H1 (cell line): ENCODE results near the gene SH2D4B. TPM values are rescaled to one million over a fixed set of nuclear protein-coding genes. Genes with fewer than 3 reads are reported as not detected.
A peak's percentile ranks its signal among the peaks of the same experiment; 100 is the strongest.

Experiments
- CTCF ChIA-PET: fragments of 300-600 bp; sonication (Branson Sonifier 250); formaldehyde crosslinking; loops from one replicate; lab custom pipeline; 2021; ENCODE audit not compliant: partially characterized antibody; lab: Charles Lee
- POLR2A ChIA-PET: fragments of 300-600 bp; sonication (Branson Sonifier 250); formaldehyde crosslinking; loops from one replicate; lab custom pipeline; 2021; ENCODE audit warnings: inconsistent platforms; ENCODE audit not compliant: partially characterized antibody; lab: Charles Lee
- DNase-seq, 2 experiments: peaks; one replicate each; pipeline versions ENCODE4 v3.0.0 to v3.0.0-alpha.2; 2010 to 2022; ENCODE audit warnings: low spot score in 2 of 2, low read depth in 1 of 2, mixed read lengths in 1 of 2
- FAIRE-seq: peaks from 2 replicates; lab custom pipeline; 2011; peaks lifted over from hg19 to GRCh38; lab: Jason Lieb, UNC
- H2AFZ ChIP-seq: 2 replicates; pipeline ENCODE4 v1.8.1; 2012; ENCODE audit warnings: low read length, inconsistent platforms
- H2AK5ac ChIP-seq: 2 replicates; pipeline ENCODE4 v1.6.1; 2013; ENCODE audit warnings: low read depth, low read length
- H2BK120ac ChIP-seq: replicated peaks from 2 replicates; pipeline ENCODE3; 2013; ENCODE audit warnings: low read depth, low read length, inconsistent platforms
- H2BK12ac ChIP-seq: 2 replicates; pipeline ENCODE4 v1.6.1; 2013; ENCODE audit warnings: low read depth, low read length
- H2BK15ac ChIP-seq: 2 replicates; pipeline ENCODE4 v1.6.1; 2013; ENCODE audit warnings: low read length
- H2BK20ac ChIP-seq: 2 replicates; pipeline ENCODE4 v1.6.1; 2013; ENCODE audit warnings: low read length
- H2BK5ac ChIP-seq: 2 replicates; pipeline ENCODE4 v1.6.1; 2013; ENCODE audit warnings: low read depth, low read length
- H3K14ac ChIP-seq: 2 replicates; pipeline ENCODE4 v1.6.1; 2013; ENCODE audit warnings: inconsistent platforms; ENCODE audit not compliant: insufficient read length
- H3K18ac ChIP-seq: 2 replicates; pipeline ENCODE4 v1.6.1; 2013; ENCODE audit warnings: low read length; ENCODE audit errors: extremely low read depth
- H3K23ac ChIP-seq: 2 replicates; pipeline ENCODE4 v1.6.1; 2013; ENCODE audit warnings: inconsistent platforms; ENCODE audit not compliant: insufficient read length
- H3K23me2 ChIP-seq: 2 replicates; pipeline ENCODE4 v1.6.1; 2013; ENCODE audit warnings: low read depth, low read length
- H3K27ac ChIP-seq: 2 replicates; pipeline ENCODE4 v1.6.1; 2011; ENCODE audit warnings: low read depth, low read length, inconsistent platforms
- H3K27me3 ChIP-seq, 4 experiments: replicated peaks in 1 of 4; 1 replicate in 1 of 4; 2 replicates in 3 of 4; pipeline versions ENCODE4 v1.6.1 to v1.8.1; 2011 to 2013; ENCODE audit warnings: low read length in 3 of 4, mild to moderate bottlenecking in 3 of 4, inconsistent platforms in 2 of 4, mixed read lengths in 2 of 4, moderate library complexity in 1 of 4; ENCODE audit not compliant: control insufficient read depth in 3 of 4, insufficient read depth in 3 of 4; ENCODE audit errors: extremely low read depth in 1 of 4
- H3K36me3 ChIP-seq, 4 experiments: 2 replicates each; pipeline versions ENCODE4 v1.6.1 to v1.8.1; 2011 to 2013; ENCODE audit warnings: mild to moderate bottlenecking in 4 of 4, low read length in 3 of 4, moderate library complexity in 2 of 4, control low read depth in 1 of 4, inconsistent platforms in 1 of 4; ENCODE audit not compliant: insufficient read depth in 4 of 4, control insufficient read depth in 2 of 4
- H3K4ac ChIP-seq: replicated peaks from 2 replicates; pipeline ENCODE3; 2013; ENCODE audit warnings: low read length, low read depth, mixed read lengths, inconsistent platforms; ENCODE audit not compliant: insufficient read length
- H3K4me1 ChIP-seq, 4 experiments: replicated peaks in 1 of 4; 1 replicate in 1 of 4; 2 replicates in 3 of 4; pipeline versions ENCODE4 v1.6.1 to v1.8.1; 2011 to 2013; ENCODE audit warnings: low read length in 3 of 4, inconsistent platforms in 2 of 4, mixed read lengths in 1 of 4; ENCODE audit not compliant: insufficient read depth in 4 of 4, control insufficient read depth in 3 of 4
- H3K4me2 ChIP-seq, 2 experiments: 2 replicates each; pipeline versions ENCODE4 v1.6.1 to v1.8.1; 2011 to 2013; ENCODE audit warnings: low read depth in 2 of 2, low read length in 2 of 2, control low read depth in 1 of 2, inconsistent platforms in 1 of 2, mild to moderate bottlenecking in 1 of 2; ENCODE audit not compliant: insufficient read depth in 1 of 2
- H3K4me3 ChIP-seq, 4 experiments: fragments of 200-600, 300-600 bp in 1 of 4; sonication (generic), shearing (Covaris generic), sonication (Bioruptor Twin) in 1 of 4; 2 replicates each; pipeline versions ENCODE4 v1.5.1 to v1.8.1; 2011 to 2016; ENCODE audit warnings: low read length in 4 of 4, low read depth in 3 of 4, control low read depth in 2 of 4, inconsistent platforms in 2 of 4, mild to moderate bottlenecking in 2 of 4, mixed read lengths in 1 of 4, moderate library complexity in 1 of 4; ENCODE audit not compliant: insufficient read depth in 2 of 4; ENCODE audit errors: extremely low read depth in 1 of 4
- H3K56ac ChIP-seq: replicated peaks from 2 replicates; pipeline ENCODE3; 2013; ENCODE audit warnings: low read depth, mild to moderate bottlenecking, mixed read lengths, low read length, inconsistent platforms; ENCODE audit not compliant: insufficient read length
- H3K79me1 ChIP-seq: 2 replicates; pipeline ENCODE4 v1.6.1; 2013; ENCODE audit warnings: low read depth, low read length, control low read depth
- H3K79me2 ChIP-seq, 2 experiments: 2 replicates each; pipeline versions ENCODE4 v1.6.1 to v1.8.1; 2012 to 2013; ENCODE audit warnings: low read length in 2 of 2, mild to moderate bottlenecking in 2 of 2, inconsistent platforms in 1 of 2; ENCODE audit not compliant: insufficient read depth in 2 of 2, control insufficient read depth in 1 of 2
- H3K9ac ChIP-seq, 4 experiments: replicated peaks in 1 of 4; 1 replicate in 1 of 4; 2 replicates in 3 of 4; pipeline versions ENCODE4 v1.6.1 to v1.8.1; 2011 to 2013; ENCODE audit warnings: low read depth in 3 of 4, low read length in 3 of 4, control low read depth in 2 of 4, mild to moderate bottlenecking in 2 of 4, moderate library complexity in 2 of 4, inconsistent platforms in 1 of 4; ENCODE audit errors: extremely low read depth in 1 of 4
- H3K9me3 ChIP-seq, 2 experiments: 2 replicates each; pipeline versions ENCODE4 v1.6.1 to v1.8.1; 2012 to 2013; ENCODE audit warnings: mild to moderate bottlenecking in 2 of 2, moderate library complexity in 2 of 2, control low read depth in 1 of 2, inconsistent platforms in 1 of 2, low read depth in 1 of 2, low read length in 1 of 2, mixed read lengths in 1 of 2; ENCODE audit not compliant: insufficient read depth in 2 of 2
- H4K20me1 ChIP-seq, 2 experiments: replicated peaks in 1 of 2; 2 replicates each; pipeline versions ENCODE3 to v1.8.1; 2011 to 2013; ENCODE audit warnings: inconsistent platforms in 2 of 2, low read length in 2 of 2, mild to moderate bottlenecking in 1 of 2; ENCODE audit not compliant: insufficient read depth in 2 of 2, control insufficient read depth in 1 of 2
- H4K5ac ChIP-seq: 2 replicates; pipeline ENCODE4 v1.6.1; 2013; ENCODE audit warnings: low read length, low read depth, mixed read lengths, inconsistent platforms; ENCODE audit not compliant: insufficient read length
- H4K8ac ChIP-seq: 2 replicates; pipeline ENCODE4 v1.8.0; 2013; ENCODE audit warnings: mild to moderate bottlenecking, moderate library complexity, low read length, inconsistent platforms; ENCODE audit not compliant: insufficient read depth; ENCODE audit errors: extremely low read depth
- H4K91ac ChIP-seq: replicated peaks from 2 replicates; pipeline ENCODE3; 2013; ENCODE audit warnings: low read length, mixed read lengths, inconsistent platforms; ENCODE audit not compliant: insufficient read length
- CEBPB ChIP-seq: IDR thresholded peaks from 2 replicates; pipeline ENCODE4 v1.6.1; 2012; ENCODE audit warnings: low read depth, low read length
- RAD21 ChIP-seq, 2 experiments: IDR thresholded peaks in 1 of 2; conservative IDR thresholded peaks in 1 of 2; 2 replicates each; pipeline ENCODE4 v1.6.1; 2011; ENCODE audit warnings: low read depth in 2 of 2, low read length in 2 of 2, improper control_type of control experiment in 1 of 2, inconsistent platforms in 1 of 2, mild to moderate bottlenecking in 1 of 2, moderate library complexity in 1 of 2
- WGBS, 2 experiments: shearing (Covaris generic) in 1 of 2; methylation state at CpG; one replicate each; pipeline versions ENCODE4 v1.1.6 to v1.1.7; 2013 to 2015; ENCODE audit warnings: low lambda C conversion rate in 2 of 2, mixed read lengths in 2 of 2, inconsistent platforms in 1 of 2, low coverage in 1 of 2, missing lambda C conversion rate in 1 of 2; ENCODE audit not compliant: insufficient replicate concordance in 2 of 2, insufficient coverage in 1 of 2, insufficient read length in 1 of 2; ENCODE audit errors: extremely low coverage in 1 of 2, missing lambda C conversion rate in 1 of 2; 5-methylcytosine and 5-hydroxymethylcytosine counted together
- polyA plus RNA-seq, 7 experiments: library from polyadenylated mRNA; depleted of rRNA in 3 of 7; stranded (reverse) in 5 of 7; unstranded in 2 of 7; fragments of >200 nt in 5 of 7; fragments of 200-250 nt in 2 of 7; gene quantifications; 1 replicate in 5 of 7; 2 replicates in 1 of 7; 4 replicates in 1 of 7; pipeline versions ENCODE4 v1.2.1 to v1.2.3, GENCODE V29; 2011 to 2013; ENCODE audit warnings: missing spikeins in 2 of 7, mixed read lengths in 2 of 7
- total RNA-seq: library from RNA; stranded (reverse); fragmentation: NEBNext Ultra II Directional; extraction: Animal tissue kit (Norgen Biotek cat#: 25700); gene quantifications from 2 replicates; pipeline ENCODE4 v1.2.1, GENCODE V29; 2021

The SH2D4B gene
- total and polyA plus RNA-seq, 2 of the 8 experiments (the other 6 are each of a cell fraction or from before 2014, with no cell fraction given), result 0.06 to 0.13 TPM

- Histone ChIP-seq H3K23me2 (no peaks in the 10 kb centered on the region), H3K9ac (no peak overlapping the region), H3K79me2 (no peaks in the 10 kb centered on the region), H2AFZ (no peak overlapping the region), H3K27me3 (no peaks in the 10 kb centered on the region), H2BK5ac (no peak overlapping the region), H3K9me3 (no peaks in the 10 kb centered on the region), H2BK120ac (no peak overlapping the region), H4K5ac (no peak overlapping the region), H3K4me3 (no peak overlapping the region), H3K4ac (no peak overlapping the region), H2AK5ac (no peak overlapping the region), H2BK20ac (no peak overlapping the region), H3K18ac (no peak overlapping the region), H3K36me3 (no peaks in the 10 kb centered on the region), H4K20me1 (no peaks in the 10 kb centered on the region), H3K23ac (no peak overlapping the region), H3K4me1 (no peaks in the 10 kb centered on the region), H3K56ac (no peak overlapping the region)
- CTCF ChIA-PET, result interaction anchor here (0.7 to 12.9 kb wide), 5 partner anchors 17 to 358 kb away, joined by 3 to 158 read pairs (median 5); no protein-coding TSS in a partner anchor
- 88% methylated on average over 5 of the region's 5 CpGs; no CpG with 5 or more reads in 1 of the 2 experiments for WGBS, 2 experiments
- POLR2A ChIA-PET, result no interaction called here
- no peak for FAIRE-seq
- TF ChIP-seq RAD21 (IDR thresholded peaks at IDR 0.05 in 1 of 2, conservative IDR thresholded peaks at IDR 0.05 in 1 of 2; ENCODE audit: low read depth in 2 of 2, low read length in 2 of 2) (peak in 1 of 2 experiments; percentile 10; a peak in 1 of 4 replicates), CEBPB (no peak)
- TF ChIP-seq, all 59 proteins: peak for 1
- H3K4me2 ChIP-seq, result no peak overlapping the region
- no peak overlapping the region for H2BK15ac ChIP-seq
- H4K8ac ChIP-seq, result no peak overlapping the region
- H3K14ac ChIP-seq, result no peak overlapping the region
- H4K91ac ChIP-seq, result no peak overlapping the region
- H3K79me1 ChIP-seq, result no peaks in the 10 kb centered on the region
- no peak for DNase-seq
- no peak overlapping the region for H3K27ac ChIP-seq
- no peak overlapping the region for H2BK12ac ChIP-seq
These were observed 77.1 kb downstream of the SH2D4B start for GRCh38 chr10:80614576-80615416.
